GM21576 (cell line): ENCODE data around the gene PRDM4.
A peak's percentile ranks its signal among the peaks of the same experiment; 100 is the strongest.
"Not testable (repeated sequence)": the region's sequence is repeated elsewhere in the genome, so short reads cannot be mapped to it uniquely, and the experiment has no call there.

ENCODE experiments used
- ATAC-seq: cut with Tn5 transposase; IDR thresholded peaks from one replicate; pipeline ENCODE4 v1.9.1; 2021; ENCODE audit warnings: mild to moderate bottlenecking, moderate library complexity; ENCODE audit not compliant: unreplicated experiment

Gene PRDM4

GRCh38 chr12:107702106-107702505, 58.8 kb downstream of the PRDM4 start:
- ATAC-seq = no peak

GRCh38 chr12:107695772-107696171, 65.2 kb downstream of the PRDM4 start:
- not testable (repeated sequence) for ATAC-seq

- peak; percentile 85 for ATAC-seq
Measured at GRCh38 chr12:107685360-107686248, 75.3 kb downstream of the PRDM4 start, which contains the start of gene PWP1. Gene PWP1 (plus strand): TSS chr12:107685799. CDS start chr12:107685900, 101 bp downstream.

- no peak for ATAC-seq
Measured at GRCh38 chr12:107684990-107685359, 76.0 kb downstream of the PRDM4 start.

GRCh38 chr12:107684029-107684795, 76.7 kb downstream of the PRDM4 start:
- no peak for ATAC-seq
